ENCODE results near the gene TMEM232. TPM values are rescaled to one million over a fixed set of nuclear protein-coding genes. Genes with fewer than 3 reads are reported as not detected.

The TMEM232 gene
- total RNA-seq, 1 donor: 2.7 TPM

- Histone ChIP-seq H3K4me3 (ENCODE audit: low read length) (no peak overlapping the region), H3K9me3 (ENCODE audit: low read depth, low read length) (peaks cover 11% of the 10 kb centered on the region), H3K27me3 (ENCODE audit: insufficient read depth, low read length) (no peaks in the 10 kb centered on the region), H3K4me1 (ENCODE audit: insufficient read depth, low read length) (no peaks in the 10 kb centered on the region)
Measured at GRCh38 chr5:110612794-110613247, 113.7 kb downstream of the TMEM232 start.

DNA sequence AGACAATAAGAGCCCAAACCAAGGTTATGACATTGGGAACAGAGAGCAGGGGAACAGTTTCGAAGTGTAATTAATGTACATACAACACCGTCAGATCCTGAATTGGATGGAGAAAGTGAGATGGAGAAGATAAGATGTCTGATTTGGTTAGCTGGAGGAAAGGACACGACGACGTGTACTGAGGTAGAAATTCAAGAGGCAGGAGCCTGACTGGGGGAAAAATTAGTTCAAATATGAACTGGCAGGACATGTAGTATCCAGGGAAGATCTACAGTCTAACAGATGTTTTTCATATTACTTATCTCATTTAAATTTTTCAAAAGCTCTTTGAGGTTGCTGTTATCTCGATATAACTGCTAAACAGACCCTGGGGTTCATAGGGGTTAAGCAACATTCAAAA is 114.7 kb downstream of the TMEM232 start:
- Histone ChIP-seq H3K27me3 (ENCODE audit: insufficient read depth, low read length) (no peaks in the 10 kb centered on the region), H3K9me3 (ENCODE audit: low read depth, low read length) (peaks cover 11% of the 10 kb centered on the region), H3K4me3 (ENCODE audit: low read length) (no peak overlapping the region), H3K4me1 (ENCODE audit: insufficient read depth, low read length) (no peaks in the 10 kb centered on the region)

- Histone ChIP-seq H3K9me3 (ENCODE audit: low read depth, low read length) (no peaks in the 10 kb centered on the region), H3K4me1 (ENCODE audit: insufficient read depth, low read length) (no peaks in the 10 kb centered on the region), H3K4me3 (ENCODE audit: low read length) (no peak overlapping the region), H3K27me3 (ENCODE audit: insufficient read depth, low read length) (no peaks in the 10 kb centered on the region)
Measured at GRCh38 chr5:110594866-110595265, 131.6 kb downstream of the TMEM232 start.

DNA sequence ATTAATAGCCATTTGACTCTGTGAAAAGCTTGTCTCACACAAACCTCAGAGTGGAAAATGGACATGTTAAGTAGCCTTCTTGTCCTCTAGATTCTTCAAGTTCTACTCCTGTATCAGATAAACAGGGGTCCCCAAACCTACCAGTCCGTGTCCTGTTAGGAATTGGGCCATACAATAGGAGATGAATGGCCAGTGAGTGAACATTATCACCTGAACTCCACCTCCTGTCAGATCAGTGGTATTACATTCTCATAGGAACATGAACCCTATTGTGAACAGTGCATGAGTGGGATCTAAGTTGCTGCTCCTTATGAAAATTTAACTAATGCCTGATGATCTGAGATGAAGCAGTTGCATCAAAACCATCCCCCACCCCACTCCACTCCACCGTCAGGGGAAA is 136.3 kb downstream of the TMEM232 start:
- H3K4me3 ChIP-seq (ENCODE audit: low read length): no peak overlapping the region
- no peaks in the 10 kb centered on the region for H3K9me3 ChIP-seq (ENCODE audit: low read depth, low read length)
- H3K4me1 ChIP-seq (ENCODE audit: insufficient read depth, low read length): no peaks in the 10 kb centered on the region
- H3K27me3 ChIP-seq (ENCODE audit: insufficient read depth, low read length): no peaks in the 10 kb centered on the region

GRCh38 chr5:110588286-110588980 is 138.0 kb downstream of the TMEM232 start:
- Histone ChIP-seq H3K9me3 (ENCODE audit: low read depth, low read length) (no peaks in the 10 kb centered on the region), H3K4me3 (ENCODE audit: low read length) (no peak overlapping the region), H3K27me3 (ENCODE audit: insufficient read depth, low read length) (no peaks in the 10 kb centered on the region), H3K4me1 (ENCODE audit: insufficient read depth, low read length) (no peaks in the 10 kb centered on the region)

GRCh38 chr5:110580625-110581024 is 145.8 kb downstream of the TMEM232 start:
- H3K27me3 ChIP-seq (ENCODE audit: insufficient read depth, low read length): no peaks in the 10 kb centered on the region
- H3K4me3 ChIP-seq (ENCODE audit: low read length): no peak overlapping the region
- H3K4me1 ChIP-seq (ENCODE audit: insufficient read depth, low read length): no peaks in the 10 kb centered on the region
- no peaks in the 10 kb centered on the region for H3K9me3 ChIP-seq (ENCODE audit: low read depth, low read length)

DNA sequence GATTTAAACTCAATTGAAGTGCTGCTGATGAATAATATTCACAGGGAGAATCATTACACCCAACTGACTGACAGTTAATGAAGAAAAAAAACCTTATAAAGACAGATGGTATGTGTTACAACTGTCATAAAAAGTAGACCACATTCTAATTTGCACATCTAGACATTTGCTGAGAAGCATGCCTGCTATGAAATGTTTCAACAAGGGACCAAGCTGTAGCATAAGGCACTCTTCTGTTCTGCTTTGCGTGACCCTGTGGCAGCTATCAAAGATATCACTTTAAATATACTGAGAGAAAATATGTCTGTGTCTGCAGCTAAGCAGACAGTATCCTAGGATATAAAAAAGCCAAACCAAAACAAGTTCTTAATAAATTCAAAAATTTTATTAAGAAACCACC is 153.7 kb downstream of the TMEM232 start:
- H3K4me3 ChIP-seq (ENCODE audit: low read length): no peak overlapping the region
- no peaks in the 10 kb centered on the region for H3K27me3 ChIP-seq (ENCODE audit: insufficient read depth, low read length)
- H3K9me3 ChIP-seq (ENCODE audit: low read depth, low read length): peaks cover 7% of the 10 kb centered on the region
- H3K4me1 ChIP-seq (ENCODE audit: insufficient read depth, low read length): no peaks in the 10 kb centered on the region

GRCh38 chr5:110562191-110562590 is 164.3 kb downstream of the TMEM232 start:
- Histone ChIP-seq H3K27me3 (ENCODE audit: insufficient read depth, low read length) (no peaks in the 10 kb centered on the region), H3K4me3 (ENCODE audit: low read length) (no peak overlapping the region), H3K4me1 (ENCODE audit: insufficient read depth, low read length) (no peaks in the 10 kb centered on the region), H3K9me3 (ENCODE audit: low read depth, low read length) (no peaks in the 10 kb centered on the region)

DNA sequence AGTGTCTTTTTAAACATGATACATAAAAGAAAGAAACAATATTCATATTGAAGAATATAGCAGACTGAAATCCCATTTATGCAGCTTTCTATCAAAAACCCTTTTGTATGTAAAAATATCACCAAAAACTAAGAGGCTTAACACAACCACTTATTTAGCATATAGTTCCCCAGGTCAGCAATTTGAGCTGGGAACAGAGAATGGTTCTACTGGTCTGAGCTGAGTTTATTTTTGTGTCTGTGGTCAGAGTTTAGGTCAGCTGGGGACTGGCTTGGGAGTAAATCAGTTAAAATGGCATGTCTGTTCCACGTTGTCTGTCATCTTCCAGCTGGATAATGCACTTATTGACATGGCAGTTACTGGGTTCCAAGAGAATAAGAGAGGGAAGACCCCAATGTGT is 165.0 kb downstream of the TMEM232 start:
- Histone ChIP-seq H3K9me3 (ENCODE audit: low read depth, low read length) (no peaks in the 10 kb centered on the region), H3K4me1 (ENCODE audit: insufficient read depth, low read length) (no peaks in the 10 kb centered on the region), H3K4me3 (ENCODE audit: low read length) (no peak overlapping the region), H3K27me3 (ENCODE audit: insufficient read depth, low read length) (no peaks in the 10 kb centered on the region)

DNA sequence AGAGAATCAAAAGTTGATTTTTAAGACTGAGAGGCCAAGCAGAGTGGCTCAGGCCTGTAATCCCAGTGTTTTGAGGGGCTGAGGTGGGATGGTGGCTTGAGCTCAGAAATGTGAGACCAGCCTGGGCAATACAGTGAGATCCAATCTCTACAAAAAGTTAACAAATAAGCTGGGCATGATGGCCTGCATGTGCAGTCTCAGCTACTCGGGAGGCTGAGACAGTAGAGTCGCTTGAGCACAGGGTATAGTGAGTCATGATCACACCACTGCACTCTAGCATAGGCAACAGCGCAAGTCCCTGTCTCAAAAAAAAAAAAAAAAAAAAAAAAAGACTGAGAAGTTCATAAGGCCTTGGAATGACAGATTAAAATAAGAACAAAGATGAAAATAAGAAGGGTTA is 177.2 kb downstream of the TMEM232 start:
- Histone ChIP-seq H3K9me3 (ENCODE audit: low read depth, low read length) (peaks cover 5% of the 10 kb centered on the region), H3K4me1 (ENCODE audit: insufficient read depth, low read length) (no peaks in the 10 kb centered on the region), H3K4me3 (ENCODE audit: low read length) (no peak overlapping the region), H3K27me3 (ENCODE audit: insufficient read depth, low read length) (no peaks in the 10 kb centered on the region)

GRCh38 chr5:110548171-110548570 is 178.3 kb downstream of the TMEM232 start:
- Histone ChIP-seq H3K4me3 (ENCODE audit: low read length) (no peak overlapping the region), H3K9me3 (ENCODE audit: low read depth, low read length) (peaks cover 5% of the 10 kb centered on the region), H3K4me1 (ENCODE audit: insufficient read depth, low read length) (no peaks in the 10 kb centered on the region), H3K27me3 (ENCODE audit: insufficient read depth, low read length) (no peaks in the 10 kb centered on the region)

GRCh38 chr5:110547495-110547894 is 179.0 kb downstream of the TMEM232 start:
- H3K4me1 ChIP-seq (ENCODE audit: insufficient read depth, low read length): no peaks in the 10 kb centered on the region
- H3K4me3 ChIP-seq (ENCODE audit: low read length): no peak overlapping the region
- no peaks in the 10 kb centered on the region for H3K27me3 ChIP-seq (ENCODE audit: insufficient read depth, low read length)
- H3K9me3 ChIP-seq (ENCODE audit: low read depth, low read length): no peaks in the 10 kb centered on the region

GRCh38 chr5:110545716-110546115 is 180.8 kb downstream of the TMEM232 start:
- no peaks in the 10 kb centered on the region for H3K4me1 ChIP-seq (ENCODE audit: insufficient read depth, low read length)
- no peaks in the 10 kb centered on the region for H3K9me3 ChIP-seq (ENCODE audit: low read depth, low read length)
- no peaks in the 10 kb centered on the region for H3K27me3 ChIP-seq (ENCODE audit: insufficient read depth, low read length)
- H3K4me3 ChIP-seq (ENCODE audit: low read length): no peak overlapping the region

- Histone ChIP-seq H3K4me1 (ENCODE audit: insufficient read depth, low read length) (no peaks in the 10 kb centered on the region), H3K4me3 (ENCODE audit: low read length) (no peak overlapping the region), H3K9me3 (ENCODE audit: low read depth, low read length) (no peaks in the 10 kb centered on the region), H3K27me3 (ENCODE audit: insufficient read depth, low read length) (no peaks in the 10 kb centered on the region)
Measured at GRCh38 chr5:110544603-110545002, 181.9 kb downstream of the TMEM232 start.

- Histone ChIP-seq H3K9me3 (ENCODE audit: low read depth, low read length) (no peaks in the 10 kb centered on the region), H3K4me1 (ENCODE audit: insufficient read depth, low read length) (no peaks in the 10 kb centered on the region), H3K27me3 (ENCODE audit: insufficient read depth, low read length) (no peaks in the 10 kb centered on the region), H3K4me3 (ENCODE audit: low read length) (no peak overlapping the region)
Measured at GRCh38 chr5:110542949-110543348, 183.5 kb downstream of the TMEM232 start.

All from mononuclear cell (primary cell).